Activated CD8-positive, alpha-beta memory T cell treated with anti-CD3 and anti-CD28 coated beads, Interleukin-2, amount 50 U/mL, for 1 hour (primary cell): Measurements from ENCODE around the gene GAS7.

Source experiments
- DNase-seq: peaks from one replicate; pipeline ENCODE4 v3.0.0-alpha.2; 2020; ENCODE audit errors: extremely low read depth

The GAS7 gene

DNA sequence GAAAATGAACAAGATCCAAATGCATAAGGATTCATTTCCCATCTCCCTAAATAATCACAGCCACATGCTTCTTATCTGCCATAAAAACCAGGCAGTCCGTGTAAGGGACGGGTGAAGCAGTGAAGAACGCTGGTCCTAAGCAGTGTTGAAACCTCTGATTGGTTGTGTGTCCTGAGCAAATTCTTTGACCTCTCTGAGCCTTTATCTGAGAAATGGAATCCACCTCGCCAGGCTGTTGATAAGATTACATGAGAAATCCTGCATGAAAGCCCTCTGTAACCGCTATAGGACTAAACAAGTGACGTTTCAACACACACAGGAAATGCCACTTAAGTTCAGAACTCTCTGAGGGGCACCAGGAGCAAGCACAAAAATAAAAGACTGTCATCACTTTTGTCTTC, 26.8 kb downstream of the GAS7 start:
- no peak for DNase-seq

DNA sequence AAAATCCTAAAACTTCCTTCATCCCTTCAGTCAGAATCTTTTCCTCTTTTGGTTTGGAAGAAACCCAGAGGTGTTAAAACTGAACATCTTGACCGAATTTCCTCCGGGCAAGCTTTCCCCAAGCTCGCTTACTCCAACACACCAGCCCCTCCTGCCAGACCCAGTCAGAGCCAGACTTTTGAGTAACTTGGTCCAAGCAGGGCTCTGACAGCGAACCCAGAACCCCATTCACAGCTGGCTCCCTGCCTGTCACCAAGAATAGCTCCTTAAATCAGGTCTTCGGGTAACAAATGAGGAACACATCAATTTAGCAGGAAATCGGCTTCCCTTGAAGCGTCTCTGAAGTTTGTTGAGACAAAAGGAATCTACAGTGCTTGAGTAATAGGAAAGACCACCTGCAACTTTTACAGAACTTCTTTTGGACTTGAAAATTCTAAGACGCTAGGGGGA, 27.3 kb downstream of the GAS7 start:
- DNase-seq, result no peak

DNA sequence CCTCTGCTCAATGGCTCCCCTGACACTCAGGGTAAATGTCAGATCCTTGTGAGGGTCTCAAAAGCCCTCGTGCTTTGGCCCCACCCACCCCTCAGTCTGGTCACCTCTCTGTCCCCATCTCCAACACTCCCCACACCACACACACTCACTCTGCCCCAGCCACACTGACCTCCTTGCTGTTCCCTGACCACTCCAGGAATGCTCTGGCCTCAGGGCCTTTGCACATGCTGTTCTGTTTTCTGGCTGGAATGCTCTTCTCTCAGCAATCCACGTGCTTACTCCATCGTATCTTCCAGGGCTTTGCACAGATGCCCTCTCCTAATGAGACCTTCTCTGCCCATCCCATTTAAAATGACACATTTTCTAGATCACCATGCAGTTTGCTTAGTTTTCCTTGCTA, 28.2 kb downstream of the GAS7 start:
- DNase-seq, result no peak

DNA sequence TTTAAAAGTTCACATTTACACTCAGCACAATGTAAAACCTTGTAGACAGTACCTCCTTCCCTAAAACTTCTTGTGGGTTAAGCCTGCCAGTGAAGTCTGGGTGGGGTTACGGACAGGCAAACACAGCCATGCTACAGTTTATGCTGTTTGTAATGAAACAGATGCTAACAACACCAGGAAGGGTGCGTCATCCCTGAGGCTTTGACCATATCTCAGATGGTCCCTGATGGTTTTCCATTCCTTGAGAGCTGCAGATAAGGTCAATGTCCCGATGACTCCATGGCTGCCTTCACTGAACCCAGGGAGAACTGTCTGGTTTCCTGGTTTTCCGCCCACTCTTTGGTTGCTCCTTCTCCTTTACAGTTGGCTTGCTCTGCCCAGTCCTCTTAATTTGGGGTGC, 29.1 kb downstream of the GAS7 start:
- no peak for DNase-seq

DNA sequence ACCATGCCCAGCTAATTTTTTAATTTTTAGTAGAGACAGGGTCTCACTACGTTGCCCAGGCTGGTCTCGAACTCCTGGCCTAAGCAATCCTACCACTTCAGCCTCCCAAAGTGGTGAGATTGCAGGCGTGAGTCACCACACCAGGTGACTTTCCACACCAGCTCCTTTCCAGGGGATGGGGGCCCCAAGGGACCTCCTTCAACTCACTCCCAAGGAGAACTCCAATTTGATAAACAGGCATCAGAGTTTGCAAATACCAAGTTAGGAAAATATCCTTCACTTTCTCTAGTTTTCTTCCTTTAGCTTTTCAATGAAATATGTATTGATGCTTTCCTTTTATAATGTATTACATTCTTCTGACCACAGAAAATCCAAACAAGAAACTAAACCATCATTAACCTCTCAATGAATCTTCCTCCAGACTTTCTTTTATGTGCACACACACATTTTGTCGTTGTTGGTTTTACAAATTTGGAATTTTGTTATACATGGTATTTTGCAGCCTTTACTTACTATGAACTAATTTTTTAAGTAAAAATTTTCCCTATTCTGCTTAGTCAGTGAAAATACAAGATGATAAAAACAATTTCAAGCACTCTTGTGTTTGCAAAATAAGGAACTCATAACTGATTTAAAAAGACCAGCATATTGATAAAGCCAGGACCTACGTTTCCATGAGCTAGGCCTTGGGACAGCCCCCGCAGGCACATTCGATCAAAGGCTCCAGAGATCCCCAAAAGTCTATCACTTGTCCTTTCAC, 32.0 kb downstream of the GAS7 start:
- no peak for DNase-seq

DNA sequence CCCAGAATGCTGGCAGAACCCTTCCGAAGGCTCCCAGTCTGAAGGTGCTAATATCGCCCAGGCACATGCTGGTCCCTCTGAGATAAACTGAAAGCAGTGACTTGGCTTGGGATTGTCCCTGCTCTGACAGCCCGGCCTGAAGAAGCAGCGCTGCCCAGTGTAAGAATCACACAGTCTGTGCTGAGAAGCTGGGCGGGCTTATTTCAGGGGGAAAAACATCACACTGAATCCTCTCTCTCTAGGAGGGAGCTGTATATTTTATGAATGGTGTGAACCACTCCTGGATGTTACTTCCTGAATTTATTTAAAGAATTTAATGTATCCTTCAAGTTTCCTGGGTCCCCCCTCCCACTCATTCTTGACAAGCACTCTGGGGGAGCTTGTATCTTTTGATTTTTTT, 36.3 kb downstream of the GAS7 start:
- no peak for DNase-seq

DNA sequence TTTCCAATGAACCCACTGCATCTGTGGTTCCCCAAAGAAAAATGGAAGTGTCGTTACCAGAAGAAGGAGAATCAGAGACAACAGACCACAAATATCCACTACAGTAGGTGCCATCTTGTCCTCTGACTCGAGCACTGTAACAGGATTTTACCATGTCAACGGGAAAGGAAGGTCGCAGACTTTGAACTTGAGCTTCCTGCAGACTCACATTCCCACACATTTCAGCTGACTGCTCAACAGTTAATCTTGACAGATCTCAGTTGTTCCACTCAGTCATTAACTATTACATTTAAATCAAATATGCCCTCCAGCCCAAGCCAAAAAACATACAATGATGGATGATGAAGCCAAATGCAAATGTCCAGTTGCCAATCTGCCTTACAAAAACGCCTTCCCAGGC, 37.0 kb downstream of the GAS7 start:
- DNase-seq, result no peak

DNA sequence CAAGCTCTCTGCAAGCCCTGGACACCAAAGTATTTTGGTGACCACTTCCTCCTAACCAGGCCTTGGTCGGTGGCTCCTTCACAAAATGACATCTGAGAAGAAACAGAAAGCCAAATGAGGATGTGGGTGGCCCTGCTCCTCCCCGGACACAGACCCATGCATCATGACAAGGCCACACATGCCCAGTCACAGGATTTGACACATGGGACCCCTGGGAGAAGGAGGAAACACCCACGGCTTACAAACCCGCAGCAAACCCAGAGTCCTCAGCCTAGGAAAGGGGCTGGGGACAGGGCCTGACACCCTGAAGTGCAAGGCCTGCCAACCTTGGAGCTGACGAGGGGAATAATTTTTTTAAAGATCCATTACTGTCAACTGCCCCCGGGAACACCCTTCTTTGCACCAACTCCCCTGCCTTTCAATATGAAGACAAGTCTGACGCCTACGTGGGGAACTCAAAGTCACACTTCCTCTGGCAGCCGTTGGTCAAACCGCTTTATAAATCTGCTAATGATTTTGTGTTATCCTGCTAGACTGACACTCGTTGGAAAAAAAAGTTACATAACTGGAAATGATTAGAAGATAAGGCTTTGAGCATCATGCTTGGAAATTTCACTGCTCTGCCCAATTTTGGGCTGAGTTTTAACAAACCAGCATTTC, 41.3 kb downstream of the GAS7 start:
- peak; percentile 8 for DNase-seq

DNA sequence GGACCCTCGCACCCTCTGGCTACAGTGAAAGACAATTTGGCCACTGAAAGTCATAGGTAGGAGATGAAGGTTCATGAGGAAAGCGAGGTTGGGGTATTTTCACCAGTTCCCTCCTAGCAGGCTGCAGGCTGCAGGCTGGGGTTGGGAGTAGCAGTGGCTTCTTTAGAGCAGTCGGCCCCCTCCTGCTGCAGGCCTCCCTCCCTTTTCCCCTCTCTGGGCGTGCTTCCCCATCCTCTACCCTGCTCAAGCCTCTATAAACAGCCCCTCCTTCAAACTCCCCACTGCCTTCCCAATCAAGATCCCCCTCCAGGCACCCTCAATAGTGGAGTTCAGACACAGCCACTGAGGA, 41.8 kb downstream of the GAS7 start:
- no peak for DNase-seq

DNA sequence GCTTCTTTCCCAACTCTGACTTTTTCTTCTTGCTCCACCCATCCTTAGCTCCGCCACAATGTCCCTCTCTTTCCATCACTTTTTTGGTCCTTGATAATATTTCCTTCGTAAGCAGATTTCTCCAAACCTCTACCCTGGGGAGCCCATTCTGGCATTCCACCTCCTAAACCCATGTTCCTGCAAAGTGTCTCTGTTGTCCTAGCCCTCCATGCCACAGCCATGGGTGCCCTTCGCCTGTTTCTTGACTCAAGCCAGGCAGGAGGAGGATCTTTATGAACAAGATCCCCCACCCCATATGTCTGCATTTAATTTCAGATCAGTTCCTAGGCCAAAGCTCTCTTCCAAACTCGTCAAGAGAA, 42.4 kb downstream of the GAS7 start:
- DNase-seq, result no peak

DNA sequence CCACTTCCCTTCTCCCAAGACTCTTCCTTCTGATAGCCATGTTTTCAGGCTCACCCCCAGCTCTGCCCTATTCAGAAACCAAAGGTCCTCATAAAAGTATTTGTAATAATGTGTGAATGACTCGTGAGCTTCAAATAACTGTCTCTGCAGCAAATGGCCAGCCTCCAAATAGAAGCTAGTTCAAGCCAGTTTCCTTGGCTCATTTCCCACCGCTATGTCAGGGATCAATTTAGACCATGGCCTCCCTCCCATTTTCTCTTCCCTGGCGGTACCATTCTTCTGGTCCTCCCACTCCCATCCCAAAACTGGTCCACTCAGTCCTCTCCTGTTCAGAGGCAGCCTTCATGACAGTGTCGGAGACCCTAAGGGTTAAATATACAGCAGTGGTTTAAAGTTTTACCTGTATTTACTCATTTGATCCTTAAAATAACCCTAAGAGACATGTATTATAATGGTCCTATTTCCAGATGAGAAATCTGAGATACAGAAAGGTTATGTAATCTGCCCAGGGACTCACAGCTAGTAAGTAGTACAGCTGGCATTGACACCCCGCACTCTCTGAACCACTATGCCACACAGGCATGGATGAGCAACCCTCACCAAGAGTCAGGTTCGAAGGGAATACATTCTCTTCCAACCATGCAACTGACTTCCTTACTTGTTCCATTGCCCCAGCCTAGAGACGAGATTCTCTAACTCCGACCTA, 42.9 kb downstream of the GAS7 start:
- DNase-seq, result no peak

DNA sequence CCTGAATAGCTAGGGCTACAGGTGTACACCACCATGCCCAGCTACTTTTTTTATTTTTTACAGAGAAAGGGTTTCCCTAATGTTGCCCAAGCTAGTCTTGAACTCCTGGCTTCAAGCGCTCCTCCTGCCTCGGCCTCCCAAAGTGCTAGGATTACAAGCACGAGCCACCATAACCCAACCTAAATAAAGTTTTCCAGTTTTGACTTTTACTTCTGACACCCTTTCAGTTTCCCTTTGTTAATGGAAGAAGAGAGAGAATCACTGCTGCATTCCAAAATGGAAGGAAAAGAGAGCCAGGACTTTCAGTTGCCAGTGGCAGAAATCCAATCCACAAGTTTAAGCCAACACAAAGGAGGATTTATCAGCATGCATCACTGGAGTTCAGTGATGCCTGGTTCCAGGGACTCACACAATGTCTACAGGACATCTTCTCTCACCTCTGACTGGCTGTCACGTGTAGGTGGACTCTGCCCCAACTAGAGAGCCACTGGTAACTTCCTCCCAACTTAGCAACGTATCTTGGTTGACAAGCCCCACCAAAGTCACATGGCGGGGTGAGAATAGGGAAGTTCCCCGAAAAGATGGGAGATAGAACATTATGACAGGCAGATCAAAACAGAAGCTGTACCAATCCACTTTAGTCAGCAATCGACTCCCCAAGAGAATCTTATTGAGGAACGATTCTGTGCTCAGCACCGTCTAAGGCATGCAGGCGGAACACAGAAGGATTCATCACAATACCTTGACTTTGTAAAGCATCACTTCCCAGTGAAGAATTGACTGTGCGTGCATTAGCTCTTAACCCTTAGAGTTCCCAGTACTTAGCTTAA, 46.5 kb downstream of the GAS7 start:
- DNase-seq, result no peak

DNA sequence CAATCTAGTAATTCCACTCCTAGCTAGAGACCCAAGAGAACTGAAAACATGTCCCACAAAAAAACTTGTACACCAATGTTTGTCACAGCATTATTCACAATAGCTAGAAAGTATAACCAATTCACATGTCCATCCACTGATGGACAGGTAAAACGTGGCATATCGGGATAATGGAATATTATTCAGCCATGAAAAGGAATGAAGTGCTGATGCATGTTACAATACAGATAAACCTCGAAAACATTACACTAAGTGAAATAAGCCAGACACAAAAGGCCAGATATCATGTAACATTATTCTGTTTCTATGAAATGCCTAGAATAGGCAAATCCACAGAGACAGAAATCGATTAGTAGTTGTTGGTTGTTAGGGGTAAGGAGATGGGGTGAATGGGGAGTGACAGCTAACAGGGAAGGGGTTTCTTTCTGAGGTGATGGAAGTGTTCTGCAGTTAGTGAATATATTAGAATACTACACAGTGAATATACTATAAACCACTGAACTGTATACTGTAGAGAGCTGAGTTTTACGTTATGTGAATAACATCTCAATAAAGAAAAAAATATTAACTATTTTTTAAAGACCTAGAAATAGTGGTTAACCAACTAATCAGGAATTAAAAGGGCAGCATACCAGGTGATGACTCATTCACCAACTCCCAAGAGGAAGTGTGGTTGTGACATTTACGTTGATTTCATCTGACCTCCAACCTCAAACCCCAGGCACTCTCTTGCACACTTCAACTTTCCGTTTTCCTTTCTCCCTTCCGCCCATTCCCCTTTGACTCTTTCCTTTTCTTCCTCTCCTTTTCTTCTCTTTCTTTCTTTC, 48.6 kb downstream of the GAS7 start:
- no peak for DNase-seq

DNA sequence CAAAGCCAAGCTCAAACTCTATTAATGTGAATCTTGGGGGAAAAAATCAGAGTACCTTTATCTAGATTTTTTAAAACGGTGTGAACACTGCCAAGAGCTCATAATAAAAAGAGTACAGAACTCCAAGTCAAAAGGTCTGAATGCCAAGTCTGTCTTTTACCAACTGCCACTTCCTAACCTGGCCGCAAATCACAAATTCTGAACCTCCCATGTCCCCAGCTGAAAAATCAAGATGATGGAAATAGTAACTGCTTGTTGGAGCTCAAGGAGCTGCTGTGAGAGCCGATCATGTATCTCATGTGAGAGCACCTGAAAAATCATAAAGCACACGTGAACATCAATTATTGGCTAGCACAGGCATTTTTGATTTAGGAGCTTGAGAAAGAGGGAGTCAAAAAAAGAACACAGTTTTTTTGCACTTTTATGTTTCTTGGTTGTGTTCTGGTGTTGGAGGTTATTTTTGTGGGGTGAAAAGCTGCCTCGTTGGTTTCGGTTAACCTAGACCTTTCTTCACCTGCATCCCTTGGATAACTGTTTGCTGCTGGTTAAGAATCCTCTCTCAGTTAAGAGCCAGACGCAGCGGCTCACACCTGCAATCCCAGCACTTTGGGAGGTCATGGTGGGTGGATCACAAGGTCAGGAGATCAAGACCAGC, 50.5 kb downstream of the GAS7 start:
- DNase-seq, result no peak

DNA sequence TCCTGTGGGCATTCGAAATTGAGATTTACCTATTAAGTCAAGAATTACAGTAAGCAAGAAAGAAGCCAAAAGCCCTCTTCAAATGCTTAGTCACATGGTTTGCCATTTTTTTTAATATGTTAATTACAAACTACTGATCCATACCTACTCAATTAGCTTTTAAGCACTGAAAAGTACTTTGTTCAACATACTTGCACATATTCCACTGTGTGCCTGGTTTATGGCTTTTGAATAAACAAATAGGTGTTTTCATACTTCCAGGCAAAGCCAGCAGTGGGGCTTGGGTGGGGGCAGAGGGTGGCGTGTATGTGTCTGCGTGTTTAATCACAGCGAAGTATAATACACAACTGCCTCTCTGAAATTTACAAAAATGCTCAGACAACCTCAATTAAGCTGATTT, 51.4 kb downstream of the GAS7 start:
- no peak for DNase-seq

DNA sequence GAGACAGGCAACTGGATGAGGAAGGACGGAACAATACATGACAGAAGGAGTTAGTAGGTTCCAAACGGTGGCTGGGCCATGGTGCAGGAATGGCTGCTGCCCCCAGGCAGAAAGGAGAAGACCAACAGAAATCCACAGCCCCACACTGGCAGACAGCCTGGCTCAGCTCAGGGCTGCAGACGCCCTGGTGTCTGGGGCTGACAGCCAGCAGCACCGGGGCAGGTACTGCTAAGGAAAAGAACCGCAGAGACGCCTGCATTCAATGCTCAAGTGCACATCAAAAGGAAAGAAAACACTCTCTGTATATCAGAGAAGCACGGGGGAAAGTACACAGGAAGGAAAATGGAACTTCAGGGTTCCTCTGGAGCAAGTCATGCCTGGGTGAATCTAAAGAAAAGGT, 53.4 kb downstream of the GAS7 start:
- DNase-seq, result no peak

DNA sequence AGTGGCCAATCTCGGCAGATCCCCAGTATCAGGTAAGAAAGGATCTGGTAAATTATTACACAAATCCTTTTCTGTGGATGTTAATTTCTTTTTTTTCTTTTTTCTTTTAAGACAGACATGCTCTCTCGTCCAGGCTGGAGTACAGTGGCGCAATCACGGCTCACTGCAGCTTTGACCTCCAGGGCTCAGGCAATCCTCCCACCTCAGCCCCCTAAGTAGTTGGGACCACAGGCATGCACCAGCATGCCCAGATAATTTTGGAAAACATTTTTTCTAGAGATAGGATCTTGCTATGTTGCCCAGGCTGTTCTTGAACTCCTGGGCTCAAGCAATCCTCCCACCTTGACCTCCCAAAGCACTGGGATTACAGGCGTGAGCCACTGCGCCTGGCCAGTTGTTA, 54.0 kb downstream of the GAS7 start:
- no peak for DNase-seq

DNA sequence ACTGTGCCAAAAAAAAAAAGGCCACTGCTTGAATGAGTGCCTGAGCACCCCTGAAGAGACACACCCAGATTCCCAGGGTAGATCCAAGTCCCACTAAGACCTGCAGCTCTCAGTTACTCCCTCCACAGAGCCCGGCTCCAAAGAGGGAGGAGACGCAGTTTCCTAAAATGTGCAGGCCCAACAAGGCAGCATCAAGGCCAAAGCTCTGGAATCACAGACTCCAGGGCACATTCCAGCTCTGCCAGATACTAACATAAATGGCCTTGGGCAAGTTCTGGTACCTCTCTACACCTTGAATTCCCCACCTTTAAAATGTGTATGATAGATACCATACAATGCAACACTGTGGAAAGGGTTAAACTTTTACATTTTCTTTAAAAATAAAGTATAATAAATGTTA, 57.0 kb downstream of the GAS7 start:
- DNase-seq, result no peak

DNA sequence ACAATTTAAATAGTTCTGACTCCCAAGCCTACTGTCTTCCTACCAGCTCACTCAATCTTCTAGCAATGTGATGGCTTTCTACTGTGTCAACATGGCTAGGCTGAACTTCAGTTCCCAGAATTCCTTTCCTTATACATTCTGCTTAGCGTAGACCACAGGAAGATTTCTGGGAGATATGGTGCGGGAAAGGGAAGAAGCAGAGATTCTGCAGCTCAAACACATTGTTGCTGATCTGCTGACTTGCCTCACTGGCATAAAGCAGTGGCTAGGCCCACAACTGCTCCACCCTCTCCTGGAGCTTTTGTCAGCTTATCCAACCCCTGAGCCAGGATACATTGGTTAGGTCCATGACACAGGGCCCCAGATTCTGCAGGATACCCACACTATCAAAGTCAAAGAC, 58.8 kb downstream of the GAS7 start:
- no peak for DNase-seq

DNA sequence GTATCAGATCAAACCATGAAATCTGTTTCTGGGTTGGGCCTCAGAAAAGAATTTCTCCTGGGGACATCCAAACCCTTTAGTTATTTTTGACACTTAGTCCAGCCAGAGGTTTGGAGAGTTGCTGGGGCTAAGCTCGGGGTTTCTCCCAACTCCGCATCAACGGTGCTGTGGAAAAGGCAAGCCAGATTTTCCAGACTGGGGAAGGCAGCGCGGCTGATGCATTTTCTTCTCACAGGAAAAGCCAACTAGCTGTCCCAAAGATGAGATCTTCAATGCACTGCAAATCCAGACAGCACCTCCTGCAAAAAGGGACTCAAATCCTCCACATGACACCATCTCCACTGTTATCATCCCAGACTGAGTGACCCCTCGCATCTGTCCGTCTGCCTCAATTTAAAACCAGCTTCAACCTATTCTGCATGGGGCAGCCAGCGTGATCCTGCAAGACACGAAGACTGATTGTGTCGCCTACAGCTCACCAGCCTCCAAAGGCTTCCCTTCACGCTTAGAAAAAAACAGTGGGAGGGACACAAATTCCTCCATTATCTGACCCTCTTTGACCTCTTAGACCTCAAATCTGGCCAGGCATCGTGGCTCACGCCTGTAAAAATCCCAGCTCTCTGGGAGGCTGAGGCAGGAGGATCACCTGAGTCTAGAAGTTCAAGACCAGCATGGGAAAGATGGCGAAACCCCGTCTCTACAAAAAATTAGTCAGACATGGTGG, 62.0 kb downstream of the GAS7 start:
- DNase-seq, result no peak
